22Rv1 (cell line): ENCODE results near the gene ZNF423.

Source experiments
- CTCF ChIP-seq: fragments of 450-650 bp; IDR thresholded peaks from 2 replicates; pipeline ENCODE4 v1.5.1; 2017; ENCODE audit warnings: mild to moderate bottlenecking
- ZFX ChIP-seq: fragments of 450-650 bp; IDR thresholded peaks from 2 replicates; pipeline ENCODE4 v1.6.1; 2017; ENCODE audit warnings: antibody characterized with exemption, borderline replicate concordance

DNA sequence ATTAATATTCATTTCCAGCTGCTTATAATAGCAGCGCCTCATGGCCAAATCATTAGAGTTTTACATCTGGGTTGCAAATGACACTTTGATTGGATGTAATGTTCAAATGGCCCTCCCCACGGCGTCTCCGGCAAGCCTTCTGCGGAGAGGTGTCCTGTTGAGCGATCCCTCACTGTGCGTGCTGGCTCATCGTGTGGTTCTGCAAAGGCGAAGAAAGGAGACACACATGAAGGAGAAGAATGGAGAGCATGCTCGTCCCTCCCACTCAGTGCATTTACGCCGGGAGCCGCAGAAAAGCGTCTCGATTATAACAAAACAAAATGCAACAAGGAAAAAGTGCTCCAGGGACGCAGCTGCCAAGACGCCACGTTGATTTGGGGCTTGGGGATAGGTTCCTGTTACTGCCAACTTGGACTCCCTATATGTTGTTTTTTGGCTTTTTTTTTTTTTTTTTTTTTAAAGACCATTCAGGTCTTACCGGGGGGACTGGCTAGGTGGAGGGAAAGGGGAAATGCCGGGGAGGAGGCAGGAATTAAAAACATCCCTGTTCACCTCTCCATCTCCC, 364.7 kb downstream of the ZNF423 start:
- TF ChIP-seq CTCF (no peak), ZFX (no peak)
